ENCODE measurements around the gene CHD3.

The CHD3 gene

DNA sequence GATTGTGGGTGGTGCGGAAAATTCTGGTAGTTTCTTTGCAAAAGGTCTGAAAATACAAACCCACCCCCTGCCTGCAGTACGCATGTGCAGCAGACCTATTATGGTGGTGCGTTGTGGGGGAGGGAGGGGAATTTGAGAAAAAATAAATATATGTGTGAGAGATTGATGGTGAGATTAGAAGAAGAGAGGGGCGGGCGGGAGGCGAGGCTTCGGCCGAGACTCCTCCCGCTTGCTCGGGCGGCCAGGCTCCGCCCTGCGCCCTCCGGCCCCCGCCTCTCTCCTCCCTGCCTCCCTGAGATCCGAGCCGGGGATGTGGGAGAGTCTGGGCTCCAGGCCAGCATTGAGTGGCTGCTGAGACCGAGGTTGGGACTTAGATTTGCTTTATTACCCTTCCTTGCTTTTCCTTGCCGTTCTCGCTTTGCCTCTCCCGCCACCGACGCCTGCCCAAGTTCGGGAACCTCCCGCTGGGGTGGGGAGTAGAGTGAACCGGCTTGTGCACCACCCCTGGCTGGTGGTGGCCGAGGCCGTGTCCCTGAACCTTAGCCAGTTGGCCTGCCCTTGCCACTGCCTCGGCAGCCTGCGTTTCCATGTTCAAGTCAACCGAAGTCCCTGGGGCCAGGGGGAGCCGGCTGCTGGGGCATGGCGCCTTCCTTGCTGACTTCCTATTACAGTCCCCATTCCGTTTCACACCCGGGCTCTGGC lies 956 bp upstream of the CHD3 start:
- no peaks in the 10 kb centered on the region for H3K9me3 ChIP-seq (ENCODE audit: control insufficient read depth, insufficient read depth, low read length)
- H3K4me1 ChIP-seq (ENCODE audit: control insufficient read depth, insufficient read depth, low read length): peaks cover 31% of the 10 kb centered on the region
- H3K27me3 ChIP-seq (ENCODE audit: control insufficient read depth, insufficient read depth, low read length): peaks cover 11% of the 10 kb centered on the region
- H3K4me3 ChIP-seq (ENCODE audit: low read depth, low read length): peak overlapping the region; percentile 85
- H3K27ac ChIP-seq (ENCODE audit: low read depth, low read length): peak overlapping the region; percentile 73
- H3K36me3 ChIP-seq (ENCODE audit: control insufficient read depth, insufficient read depth, low read length): peaks cover 5% of the 10 kb centered on the region; the same call in 1 of the 2 replicates
- H3K9ac ChIP-seq (ENCODE audit: low read depth, low read length): 0 out of 2 replicates have a peak overlapping the region, but pooled peaks have one; percentile 40

DNA sequence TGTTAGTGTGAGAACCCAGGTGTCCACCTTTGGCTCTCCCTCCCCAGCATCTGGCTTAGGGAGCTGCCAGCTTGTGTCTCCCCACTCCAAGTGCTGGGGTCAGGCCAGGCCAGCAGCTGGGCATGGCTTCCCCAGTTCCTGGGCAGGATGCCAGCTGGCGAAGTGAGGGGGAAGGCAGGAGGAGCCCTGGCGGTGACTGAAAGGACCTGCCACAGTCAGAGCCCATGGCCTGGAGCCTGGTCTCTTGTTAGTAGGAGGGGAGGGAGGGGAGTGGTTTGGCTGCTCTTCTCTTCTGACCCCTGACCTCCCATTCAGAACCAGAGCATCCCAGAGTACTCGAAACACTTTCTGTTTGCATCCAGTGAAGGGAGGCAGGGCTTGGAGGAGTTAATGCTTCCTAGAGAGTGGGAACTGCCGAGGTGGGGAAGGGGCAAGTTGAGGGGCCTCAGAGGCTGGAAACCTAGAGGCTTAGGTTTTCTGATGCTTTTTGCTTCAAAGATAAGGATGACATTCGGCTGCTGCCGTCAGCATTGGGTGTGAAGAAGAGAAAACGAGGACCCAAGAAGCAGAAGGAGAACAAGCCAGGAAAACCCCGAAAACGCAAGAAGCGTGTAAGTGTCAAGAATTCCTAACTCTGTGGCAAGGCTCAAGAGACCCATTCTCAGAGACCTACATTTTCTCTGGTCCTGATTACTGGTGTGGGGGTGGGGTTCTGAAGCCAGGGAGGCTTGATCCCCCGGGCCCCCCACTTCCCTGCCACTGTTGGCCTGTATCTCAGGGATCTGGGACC lies 772 bp downstream of the CHD3 start:
- Histone ChIP-seq H3K27ac (ENCODE audit: low read depth, low read length) (no peak overlapping the region), H3K27me3 (ENCODE audit: control insufficient read depth, insufficient read depth, low read length) (peaks cover 11% of the 10 kb centered on the region), H3K36me3 (ENCODE audit: control insufficient read depth, insufficient read depth, low read length) (peaks cover 10% of the 10 kb centered on the region), H3K9me3 (ENCODE audit: control insufficient read depth, insufficient read depth, low read length) (no peaks in the 10 kb centered on the region), H3K9ac (ENCODE audit: low read depth, low read length) (no peak overlapping the region), H3K4me1 (ENCODE audit: control insufficient read depth, insufficient read depth, low read length) (peaks cover 22% of the 10 kb centered on the region), H3K4me3 (ENCODE audit: low read depth, low read length) (no peak overlapping the region)

DNA sequence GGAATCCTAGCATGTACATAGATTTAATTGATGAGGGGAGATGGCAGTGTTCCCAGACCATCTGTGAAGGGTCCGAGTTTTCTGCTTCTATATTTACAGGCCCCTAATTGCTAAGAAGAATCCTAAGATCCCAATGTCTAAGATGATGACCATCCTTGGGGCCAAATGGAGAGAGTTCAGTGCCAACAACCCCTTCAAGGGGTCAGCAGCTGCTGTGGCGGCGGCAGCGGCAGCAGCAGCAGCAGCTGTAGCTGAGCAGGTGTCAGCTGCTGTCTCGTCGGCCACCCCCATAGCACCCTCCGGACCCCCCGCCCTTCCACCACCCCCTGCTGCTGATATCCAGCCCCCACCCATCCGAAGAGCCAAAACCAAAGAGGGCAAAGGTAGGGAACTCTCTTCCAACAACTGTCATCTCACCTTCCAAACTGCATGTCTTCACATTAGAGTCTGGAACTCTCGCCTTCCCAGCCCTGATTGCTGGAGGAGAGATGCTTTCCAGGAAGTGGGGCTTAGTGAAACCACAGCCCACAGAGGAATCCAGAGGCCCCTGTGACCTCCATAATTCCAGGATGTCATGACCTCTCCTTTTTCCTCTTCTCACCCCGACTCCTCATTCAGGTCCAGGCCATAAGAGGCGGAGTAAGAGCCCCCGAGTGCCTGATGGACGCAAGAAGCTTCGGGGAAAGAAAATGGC lies 4.7 kb downstream of the CHD3 start:
- Histone ChIP-seq H3K9ac (ENCODE audit: low read depth, low read length) (no peak overlapping the region), H3K4me1 (ENCODE audit: control insufficient read depth, insufficient read depth, low read length) (peaks cover 8% of the 10 kb centered on the region), H3K4me3 (ENCODE audit: low read depth, low read length) (no peak overlapping the region), H3K27me3 (ENCODE audit: control insufficient read depth, insufficient read depth, low read length) (no peaks in the 10 kb centered on the region), H3K9me3 (ENCODE audit: control insufficient read depth, insufficient read depth, low read length) (no peaks in the 10 kb centered on the region), H3K36me3 (ENCODE audit: control insufficient read depth, insufficient read depth, low read length) (peaks cover 26% of the 10 kb centered on the region), H3K27ac (ENCODE audit: low read depth, low read length) (no peak overlapping the region)

DNA sequence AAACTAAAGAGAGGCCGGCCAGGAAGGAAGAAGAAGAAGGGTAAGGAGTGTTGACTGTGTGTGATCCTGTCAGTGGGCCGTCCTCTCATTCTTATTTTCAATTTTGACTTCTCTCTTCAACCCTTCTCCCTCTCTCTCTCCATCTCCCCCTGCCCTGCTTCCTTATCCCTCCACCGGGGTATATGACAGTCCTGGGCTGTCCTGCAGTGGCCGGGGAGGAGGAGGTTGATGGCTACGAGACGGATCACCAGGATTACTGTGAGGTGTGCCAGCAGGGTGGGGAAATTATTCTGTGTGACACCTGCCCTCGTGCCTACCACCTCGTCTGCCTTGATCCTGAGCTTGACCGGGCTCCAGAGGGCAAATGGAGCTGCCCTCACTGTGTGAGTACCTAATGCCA lies 5.6 kb downstream of the CHD3 start:
- Histone ChIP-seq H3K27me3 (ENCODE audit: control insufficient read depth, insufficient read depth, low read length) (no peaks in the 10 kb centered on the region), H3K9me3 (ENCODE audit: control insufficient read depth, insufficient read depth, low read length) (no peaks in the 10 kb centered on the region), H3K36me3 (ENCODE audit: control insufficient read depth, insufficient read depth, low read length) (peaks cover 32% of the 10 kb centered on the region), H3K27ac (ENCODE audit: low read depth, low read length) (no peak overlapping the region), H3K4me1 (ENCODE audit: control insufficient read depth, insufficient read depth, low read length) (no peaks in the 10 kb centered on the region), H3K9ac (ENCODE audit: low read depth, low read length) (no peak overlapping the region), H3K4me3 (ENCODE audit: low read depth, low read length) (no peak overlapping the region)

DNA sequence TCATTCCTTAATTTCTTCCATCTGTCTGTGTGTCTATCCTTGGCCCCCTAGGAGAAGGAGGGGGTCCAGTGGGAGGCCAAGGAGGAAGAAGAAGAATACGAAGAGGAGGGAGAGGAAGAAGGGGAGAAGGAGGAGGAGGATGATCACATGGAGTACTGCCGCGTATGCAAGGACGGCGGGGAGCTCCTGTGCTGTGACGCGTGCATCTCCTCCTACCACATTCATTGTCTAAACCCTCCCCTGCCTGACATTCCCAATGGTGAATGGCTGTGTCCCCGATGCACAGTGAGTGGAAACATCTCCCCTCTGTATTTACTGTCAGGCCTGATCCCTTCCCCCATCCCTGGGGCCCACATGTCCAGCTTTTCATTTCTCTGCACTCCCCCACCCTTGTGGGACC lies 6.3 kb downstream of the CHD3 start:
- Histone ChIP-seq H3K9ac (ENCODE audit: low read depth, low read length) (no peak overlapping the region), H3K9me3 (ENCODE audit: control insufficient read depth, insufficient read depth, low read length) (no peaks in the 10 kb centered on the region), H3K27ac (ENCODE audit: low read depth, low read length) (no peak overlapping the region), H3K36me3 (ENCODE audit: control insufficient read depth, insufficient read depth, low read length) (peaks cover 38% of the 10 kb centered on the region), H3K4me1 (ENCODE audit: control insufficient read depth, insufficient read depth, low read length) (no peaks in the 10 kb centered on the region), H3K27me3 (ENCODE audit: control insufficient read depth, insufficient read depth, low read length) (no peaks in the 10 kb centered on the region), H3K4me3 (ENCODE audit: low read depth, low read length) (no peak overlapping the region)

DNA sequence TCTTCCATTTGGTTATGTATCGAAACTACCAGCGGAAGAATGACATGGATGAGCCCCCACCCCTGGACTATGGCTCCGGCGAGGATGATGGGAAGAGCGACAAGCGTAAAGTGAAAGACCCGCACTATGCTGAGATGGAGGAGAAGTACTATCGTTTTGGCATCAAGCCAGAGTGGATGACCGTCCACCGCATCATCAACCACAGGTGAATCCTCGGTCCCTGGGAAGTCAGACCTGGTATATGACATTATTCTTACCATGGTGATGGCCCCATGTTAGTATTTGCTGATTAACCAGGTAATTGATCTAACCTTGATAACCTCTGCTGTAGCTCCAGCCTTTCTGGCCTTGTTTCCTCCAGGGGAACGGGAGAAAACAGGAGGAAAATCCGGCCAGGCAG lies 8.5 kb downstream of the CHD3 start:
- Histone ChIP-seq H3K4me3 (ENCODE audit: low read depth, low read length) (no peak overlapping the region), H3K9ac (ENCODE audit: low read depth, low read length) (no peak overlapping the region), H3K27me3 (ENCODE audit: control insufficient read depth, insufficient read depth, low read length) (no peaks in the 10 kb centered on the region), H3K27ac (ENCODE audit: low read depth, low read length) (no peak overlapping the region), H3K9me3 (ENCODE audit: control insufficient read depth, insufficient read depth, low read length) (no peaks in the 10 kb centered on the region), H3K36me3 (ENCODE audit: control insufficient read depth, insufficient read depth, low read length) (peaks cover 46% of the 10 kb centered on the region), H3K4me1 (ENCODE audit: control insufficient read depth, insufficient read depth, low read length) (no peaks in the 10 kb centered on the region)

DNA sequence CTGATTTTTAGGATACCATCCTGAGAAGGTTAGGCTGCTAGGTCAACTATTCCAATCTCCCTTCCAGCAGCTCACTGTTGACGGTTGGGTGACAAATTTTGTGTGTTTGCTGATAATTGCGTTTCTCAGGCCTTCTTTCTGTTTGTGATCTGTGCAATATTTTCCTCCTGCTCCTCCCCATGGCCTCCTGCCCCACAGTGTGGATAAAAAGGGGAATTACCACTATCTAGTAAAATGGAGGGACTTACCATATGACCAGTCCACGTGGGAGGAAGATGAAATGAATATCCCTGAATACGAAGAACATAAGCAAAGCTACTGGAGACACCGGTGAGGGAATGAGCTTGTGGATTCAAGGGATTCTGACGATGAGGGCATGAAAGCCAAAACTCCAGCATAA lies 9.2 kb downstream of the CHD3 start:
- Histone ChIP-seq H3K36me3 (ENCODE audit: control insufficient read depth, insufficient read depth, low read length) (peaks cover 48% of the 10 kb centered on the region), H3K9ac (ENCODE audit: low read depth, low read length) (no peak overlapping the region)

DNA sequence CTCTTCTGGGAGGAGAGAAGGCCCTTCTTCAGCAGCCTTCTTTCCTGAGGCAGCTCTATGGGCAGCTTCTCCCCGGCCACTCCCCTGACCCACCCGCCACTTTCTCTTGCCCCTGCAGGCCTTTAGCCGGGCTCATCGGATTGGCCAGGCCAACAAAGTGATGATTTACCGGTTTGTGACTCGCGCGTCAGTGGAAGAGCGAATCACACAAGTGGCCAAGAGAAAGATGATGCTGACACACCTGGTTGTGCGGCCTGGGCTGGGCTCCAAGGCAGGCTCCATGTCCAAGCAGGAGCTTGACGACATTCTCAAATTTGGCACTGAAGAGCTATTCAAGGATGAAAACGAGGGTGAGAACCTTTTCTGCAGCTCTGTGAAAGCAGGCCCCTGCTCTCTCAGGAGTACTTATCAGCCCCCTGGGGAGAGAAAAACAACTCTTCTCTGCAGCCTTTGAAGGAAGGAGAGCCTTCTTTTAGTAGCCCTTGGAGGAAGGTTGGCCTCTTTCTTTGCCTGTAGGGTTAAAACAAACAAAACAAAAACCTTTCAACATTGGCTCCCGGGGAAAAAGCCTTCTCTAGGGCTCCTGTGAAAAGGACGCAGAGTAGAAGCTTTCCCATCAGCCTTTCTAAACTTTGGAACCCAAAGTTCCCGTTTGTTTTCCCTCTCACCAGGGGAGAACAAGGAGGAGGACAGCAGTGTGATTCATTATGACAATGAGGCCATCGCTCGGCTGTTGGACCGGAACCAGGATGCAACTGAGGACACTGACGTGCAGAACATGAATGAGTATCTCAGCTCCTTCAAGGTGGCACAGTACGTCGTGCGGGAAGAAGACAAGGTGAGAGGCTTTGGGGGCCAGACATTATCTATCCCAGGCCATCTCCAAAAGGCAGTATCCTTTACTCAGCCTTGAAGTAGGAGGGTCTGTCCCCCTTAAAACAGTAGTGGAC lies 14.8 kb downstream of the CHD3 start:
- H3K27ac ChIP-seq (ENCODE audit: low read depth, low read length): peak overlapping the region; percentile 51
- no peak overlapping the region for H3K4me3 ChIP-seq (ENCODE audit: low read depth, low read length)
- no peak overlapping the region for H3K9ac ChIP-seq (ENCODE audit: low read depth, low read length)
- peaks cover 3% of the 10 kb centered on the region; the same call in 1 of the 2 replicates for H3K4me1 ChIP-seq (ENCODE audit: control insufficient read depth, insufficient read depth, low read length)
- no peaks in the 10 kb centered on the region for H3K27me3 ChIP-seq (ENCODE audit: control insufficient read depth, insufficient read depth, low read length)
- peaks cover 59% of the 10 kb centered on the region for H3K36me3 ChIP-seq (ENCODE audit: control insufficient read depth, insufficient read depth, low read length)
- no peaks in the 10 kb centered on the region for H3K9me3 ChIP-seq (ENCODE audit: control insufficient read depth, insufficient read depth, low read length)

More for the DNA sequence above, 9.2 kb downstream of the CHD3 start:
- Histone ChIP-seq H3K9me3 (ENCODE audit: control insufficient read depth, insufficient read depth, low read length) (no peaks in the 10 kb centered on the region), H3K4me1 (ENCODE audit: control insufficient read depth, insufficient read depth, low read length) (no peaks in the 10 kb centered on the region), H3K4me3 (ENCODE audit: low read depth, low read length) (no peak overlapping the region), H3K27ac (ENCODE audit: low read depth, low read length) (no peak overlapping the region), H3K27me3 (ENCODE audit: control insufficient read depth, insufficient read depth, low read length) (no peaks in the 10 kb centered on the region)

DNA sequence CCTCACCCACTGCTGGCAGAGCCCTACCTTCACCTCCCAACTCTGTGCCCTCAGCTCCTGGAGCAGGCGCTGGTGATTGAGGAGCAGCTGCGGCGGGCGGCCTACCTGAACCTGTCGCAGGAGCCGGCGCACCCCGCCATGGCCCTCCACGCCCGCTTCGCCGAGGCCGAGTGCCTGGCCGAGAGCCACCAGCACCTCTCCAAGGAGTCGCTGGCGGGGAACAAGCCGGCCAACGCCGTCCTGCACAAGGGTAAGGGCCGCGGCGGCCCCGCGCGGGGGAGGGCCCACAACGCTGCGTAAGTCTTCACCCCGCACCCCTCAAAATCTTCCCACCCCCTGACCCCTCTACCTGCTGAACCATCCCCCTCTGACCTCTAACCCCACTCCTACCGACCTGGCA lies 20.5 kb downstream of the CHD3 start:
- Histone ChIP-seq H3K36me3 (ENCODE audit: control insufficient read depth, insufficient read depth, low read length) (peaks cover 39% of the 10 kb centered on the region), H3K9ac (ENCODE audit: low read depth, low read length) (no peak overlapping the region), H3K4me1 (ENCODE audit: control insufficient read depth, insufficient read depth, low read length) (no peaks in the 10 kb centered on the region), H3K27ac (ENCODE audit: low read depth, low read length) (no peak overlapping the region), H3K9me3 (ENCODE audit: control insufficient read depth, insufficient read depth, low read length) (no peaks in the 10 kb centered on the region), H3K27me3 (ENCODE audit: control insufficient read depth, insufficient read depth, low read length) (no peaks in the 10 kb centered on the region), H3K4me3 (ENCODE audit: low read depth, low read length) (no peak overlapping the region)

DNA sequence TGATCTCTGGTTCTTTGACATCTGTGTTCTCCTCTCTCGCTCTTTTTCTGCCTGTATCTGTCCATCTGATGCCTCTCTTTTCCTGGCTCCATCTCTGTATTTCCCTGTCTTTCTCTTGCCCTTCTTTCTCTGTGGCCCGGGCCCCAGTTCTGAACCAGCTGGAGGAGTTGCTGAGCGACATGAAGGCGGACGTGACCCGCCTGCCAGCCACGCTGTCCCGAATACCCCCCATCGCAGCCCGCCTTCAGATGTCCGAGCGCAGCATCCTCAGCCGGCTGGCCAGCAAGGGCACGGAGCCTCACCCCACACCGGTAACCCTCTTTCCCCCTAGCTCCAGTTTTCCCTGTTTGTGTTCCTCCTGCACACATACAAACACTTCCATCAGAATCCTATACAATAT lies 21.7 kb downstream of the CHD3 start:
- H3K4me3 ChIP-seq (ENCODE audit: low read depth, low read length): no peak overlapping the region
- no peak overlapping the region for H3K27ac ChIP-seq (ENCODE audit: low read depth, low read length)
- H3K9me3 ChIP-seq (ENCODE audit: control insufficient read depth, insufficient read depth, low read length): no peaks in the 10 kb centered on the region
- no peak overlapping the region for H3K9ac ChIP-seq (ENCODE audit: low read depth, low read length)
- 0 out of 2 replicates have a peak, but pooled peaks cover 4% of the 10 kb centered on the region for H3K4me1 ChIP-seq (ENCODE audit: control insufficient read depth, insufficient read depth, low read length)
- H3K36me3 ChIP-seq (ENCODE audit: control insufficient read depth, insufficient read depth, low read length): peaks cover 28% of the 10 kb centered on the region
- H3K27me3 ChIP-seq (ENCODE audit: control insufficient read depth, insufficient read depth, low read length): peaks cover 9% of the 10 kb centered on the region

Data from HUES48 (cell line).